MCF 10A (cell line): ENCODE data around the gene SLC27A5. TPM values are rescaled to one million over a fixed set of nuclear protein-coding genes. Genes with fewer than 3 reads are reported as not detected.

Experiments
- BruUV-seq: library from RNA; stranded (reverse); fragments of 400-500 nt; replicated peaks from 2 replicates; lab custom pipeline; 2021; lab: Mats Ljungman, UMichigan
- CTCF ChIA-PET: fragments of 300-600 bp; sonication (Branson Sonifier 250); formaldehyde crosslinking; extraction: SDS; loops from one replicate; lab custom pipeline; 2021; ENCODE audit warnings: antibody characterized with exemption, inconsistent platforms; lab: Yijun Ruan, JAX
- POLR2A ChIA-PET: fragments of 300-600, 350-650 bp; sonication (Branson Sonifier 250); formaldehyde crosslinking; extraction: SDS; loops from one replicate; lab custom pipeline; 2020; ENCODE audit warnings: antibody characterized with exemption, inconsistent platforms; lab: Yijun Ruan, JAX
- DNase-seq: peaks from one replicate; pipeline ENCODE4 v3.0.0-alpha.2; 2018; ENCODE audit not compliant: unreplicated experiment
- H3K27ac Mint-ChIP-seq: one replicate; pipeline ENCODE4 v1.8.0; 2022; ENCODE audit warnings: mild to moderate bottlenecking, low read depth, mixed read lengths; ENCODE audit not compliant: unreplicated experiment
- H3K27me3 Mint-ChIP-seq: one replicate; pipeline ENCODE4 v1.8.0; 2022; ENCODE audit warnings: mixed read lengths; ENCODE audit not compliant: insufficient read depth, unreplicated experiment
- H3K36me3 Mint-ChIP-seq: one replicate; pipeline ENCODE4 v1.8.0; 2022; ENCODE audit warnings: mild to moderate bottlenecking, moderate library complexity, mixed read lengths; ENCODE audit not compliant: insufficient read depth, unreplicated experiment
- H3K4me1 Mint-ChIP-seq: one replicate; pipeline ENCODE4 v1.8.0; 2022; ENCODE audit warnings: mixed read lengths; ENCODE audit not compliant: insufficient read depth, unreplicated experiment
- H3K4me3 Mint-ChIP-seq: one replicate; pipeline ENCODE4 v1.8.0; 2022; ENCODE audit warnings: mild to moderate bottlenecking, moderate library complexity, mixed read lengths; ENCODE audit not compliant: unreplicated experiment
- H3K9me3 Mint-ChIP-seq: one replicate; pipeline ENCODE4 v1.8.0; 2022; ENCODE audit warnings: mixed read lengths; ENCODE audit not compliant: unreplicated experiment
- intact Hi-C: fragments of 100-400 bp; cut with micrococcal nuclease; formaldehyde crosslinking; loops from 2 replicates; pipeline ENCODE4 v1.14.1; 2022
- total RNA-seq: library from RNA; stranded (reverse); gene quantifications from 2 replicates; pipeline ENCODE4 v1.2.3, GENCODE V29; 2022
- TF ChIP-seq, protein P1 (sequence below): fragments of 200-600 bp; IDR thresholded peaks from one replicate; pipeline ENCODE4 v1.8.0; 2022; ENCODE audit warnings: antibody characterized with exemption, mild to moderate bottlenecking; ENCODE audit not compliant: unreplicated experiment

The SLC27A5 gene
- total RNA-seq, 1 experiment from 2014 or later: 22.5 TPM

DNA sequence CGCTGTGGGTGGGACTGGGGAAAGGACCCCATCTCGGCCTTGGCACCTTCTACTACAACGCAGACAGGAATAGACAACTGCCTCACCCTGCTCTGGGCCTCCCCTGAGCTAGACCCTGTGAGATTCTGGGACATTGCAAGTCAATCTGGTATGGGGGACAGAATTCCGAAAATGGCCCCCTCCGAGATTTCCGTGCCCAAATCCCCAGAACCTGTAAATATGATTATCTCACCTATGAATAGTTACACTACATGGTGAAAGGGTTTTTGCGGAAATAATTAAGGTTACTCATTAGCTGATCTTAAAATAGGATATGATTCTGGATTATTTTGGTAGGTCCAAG is 8.4 kb upstream of the SLC27A5 start:
- Mint-ChIP-seq H3K4me3 (peak overlapping the region; percentile 83), H3K27me3 (no peaks in the 10 kb centered on the region), H3K36me3 (peaks cover 28% of the 10 kb centered on the region), H3K9me3 (no peaks in the 10 kb centered on the region), H3K4me1 (peaks cover 27% of the 10 kb centered on the region), H3K27ac (peak overlapping the region; percentile 100)
- BruUV-seq: no TSS peak
- no peak for DNase-seq
- ChIA-PET POLR2A (interaction anchor here (0.7 to 6.7 kb wide), 30 partner anchors 9 to 1109 kb away, joined by 3 to 194 read pairs (median 5); partner anchors contain the start of genes CHMP2A, MZF1, RNF225 and RPS5), CTCF (interaction anchor here (0.6 to 5.7 kb wide), 22 partner anchors 9 to 1415 kb away, joined by 3 to 43 read pairs (median 4); partner anchors contain the start of genes CHMP2A and TRIM28)
- TF ChIP-seq, protein P1, sequence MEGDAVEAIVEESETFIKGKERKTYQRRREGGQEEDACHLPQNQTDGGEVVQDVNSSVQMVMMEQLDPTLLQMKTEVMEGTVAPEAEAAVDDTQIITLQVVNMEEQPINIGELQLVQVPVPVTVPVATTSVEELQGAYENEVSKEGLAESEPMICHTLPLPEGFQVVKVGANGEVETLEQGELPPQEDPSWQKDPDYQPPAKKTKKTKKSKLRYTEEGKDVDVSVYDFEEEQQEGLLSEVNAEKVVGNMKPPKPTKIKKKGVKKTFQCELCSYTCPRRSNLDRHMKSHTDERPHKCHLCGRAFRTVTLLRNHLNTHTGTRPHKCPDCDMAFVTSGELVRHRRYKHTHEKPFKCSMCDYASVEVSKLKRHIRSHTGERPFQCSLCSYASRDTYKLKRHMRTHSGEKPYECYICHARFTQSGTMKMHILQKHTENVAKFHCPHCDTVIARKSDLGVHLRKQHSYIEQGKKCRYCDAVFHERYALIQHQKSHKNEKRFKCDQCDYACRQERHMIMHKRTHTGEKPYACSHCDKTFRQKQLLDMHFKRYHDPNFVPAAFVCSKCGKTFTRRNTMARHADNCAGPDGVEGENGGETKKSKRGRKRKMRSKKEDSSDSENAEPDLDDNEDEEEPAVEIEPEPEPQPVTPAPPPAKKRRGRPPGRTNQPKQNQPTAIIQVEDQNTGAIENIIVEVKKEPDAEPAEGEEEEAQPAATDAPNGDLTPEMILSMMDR: no peak
- intact Hi-C loops: no loop called here

DNA sequence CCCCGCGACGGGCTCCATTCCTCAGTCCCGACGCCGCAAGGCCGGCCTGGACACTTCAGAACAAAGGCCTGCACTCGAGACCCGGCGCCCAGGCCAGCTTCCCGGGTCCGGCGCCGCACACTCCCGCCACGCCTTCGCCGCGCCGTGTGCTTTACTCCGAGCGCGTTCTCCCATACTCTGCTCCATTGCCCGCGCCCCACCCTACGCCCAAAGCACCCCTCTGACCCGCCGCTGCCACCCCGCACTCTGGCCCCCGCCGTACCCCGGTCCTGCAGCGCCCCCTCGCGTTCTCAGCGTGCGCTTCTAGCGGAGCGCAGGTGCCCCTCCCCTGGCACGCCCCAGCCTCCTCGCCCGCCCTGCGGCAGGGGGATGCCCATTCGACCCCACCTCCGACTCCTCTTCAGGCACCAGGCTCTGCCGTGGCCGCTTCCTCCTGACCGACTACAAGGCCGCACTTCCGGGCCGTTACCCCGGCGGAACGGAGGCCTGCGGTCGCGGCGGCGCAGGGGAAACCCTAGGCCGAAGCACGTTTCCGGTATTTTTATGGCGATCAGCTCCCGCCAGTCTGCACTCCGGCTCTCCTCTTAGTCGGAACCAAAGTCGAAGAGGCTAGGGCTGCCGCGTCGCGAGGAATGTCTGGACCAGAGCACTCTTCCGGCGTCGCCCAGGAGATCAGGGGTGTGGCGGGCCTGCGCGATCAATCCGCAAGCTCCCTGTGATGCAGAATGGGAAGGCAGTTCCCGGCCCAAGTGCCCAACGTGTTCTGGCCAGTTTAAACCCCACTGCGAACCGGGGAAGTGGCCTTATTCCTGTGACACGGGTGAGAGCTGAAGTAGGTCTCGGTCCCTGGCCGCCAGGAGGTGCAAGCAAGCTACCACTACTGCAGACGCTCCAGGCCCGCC is 7.8 kb upstream of the SLC27A5 start, which contains the start of gene ZBTB45:
ZBTB45 (minus strand) TSS at position 456 of the 902 bp plus-strand sequence. CDS start 2,137 bp downstream, outside the sequence.
- Mint-ChIP-seq H3K4me1 (peaks cover 27% of the 10 kb centered on the region), H3K27ac (peak within 1 kb of the TSS; percentile 100), H3K27me3 (no peaks in the 10 kb centered on the region), H3K9me3 (no peaks in the 10 kb centered on the region), H3K36me3 (peaks cover 29% of the 10 kb centered on the region), H3K4me3 (peak within 1 kb of the TSS; percentile 83)
- BruUV-seq: TSS peak; percentile 69
- DNase-seq: peak; percentile 98
- intact Hi-C loops: loop anchor here (1.0 to 2.0 kb wide), 3 partner anchors 25 to 157 kb away; partner anchors contain the start of genes CHMP2A, TRIM28 and ZNF497
- ChIA-PET CTCF (interaction anchor here (0.6 to 5.7 kb wide), 33 partner anchors 9 to 1414 kb away, joined by 3 to 43 read pairs (median 4); partner anchors contain the start of genes CHMP2A, TRIM28 and ZNF324B), POLR2A (interaction anchor here (0.5 to 6.7 kb wide), 33 partner anchors 9 to 1183 kb away, joined by 3 to 194 read pairs (median 5); partner anchors contain the start of genes CHMP2A, MZF1, RNF225 and RPS5)
- TF ChIP-seq, protein P1: peak; percentile 86

DNA sequence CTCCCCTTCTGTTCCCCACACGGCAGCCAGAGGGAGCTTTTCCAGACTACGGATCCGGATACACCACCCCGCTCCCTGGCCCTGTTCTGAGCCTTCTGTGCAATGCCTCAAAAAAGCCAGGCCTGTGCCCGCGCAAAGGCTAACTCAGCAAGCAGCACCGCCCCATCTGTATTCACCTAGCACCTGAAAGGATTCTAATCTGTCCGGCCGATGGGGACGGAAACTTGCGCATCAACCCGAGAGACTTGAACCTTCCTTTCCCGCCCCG is 7.2 kb upstream of the SLC27A5 start:
- H3K4me3 Mint-ChIP-seq: peak overlapping the region; percentile 83
- CTCF ChIA-PET: interaction anchor here (0.6 to 5.7 kb wide), 23 partner anchors 10 to 1063 kb away, joined by 3 to 43 read pairs (median 4); partner anchors contain the start of genes CHMP2A, TRIM28 and ZNF324B

More for the DNA sequence above, 7.2 kb upstream of the SLC27A5 start:
- H3K36me3 Mint-ChIP-seq: peaks cover 35% of the 10 kb centered on the region
- H3K9me3 Mint-ChIP-seq: no peaks in the 10 kb centered on the region
- BruUV-seq: no TSS peak
- H3K4me1 Mint-ChIP-seq: peaks cover 27% of the 10 kb centered on the region
- intact Hi-C loops: loop anchor here (1.0 to 2.0 kb wide), 3 partner anchors 25 to 157 kb away; partner anchors contain the start of genes CHMP2A, TRIM28 and ZNF497
- no peaks in the 10 kb centered on the region for H3K27me3 Mint-ChIP-seq
- DNase-seq: peak; percentile 80
- peak overlapping the region; percentile 100 for H3K27ac Mint-ChIP-seq
- TF ChIP-seq, protein P1: no peak
- POLR2A ChIA-PET: interaction anchor here (0.5 to 6.7 kb wide), 15 partner anchors 13 to 1182 kb away, joined by 3 to 194 read pairs (median 7); partner anchors contain the start of genes CHMP2A, TRIM28, UBE2M and ZNF497
